Measurements from ENCODE around the gene EHMT1.

Gene EHMT1

DNA sequence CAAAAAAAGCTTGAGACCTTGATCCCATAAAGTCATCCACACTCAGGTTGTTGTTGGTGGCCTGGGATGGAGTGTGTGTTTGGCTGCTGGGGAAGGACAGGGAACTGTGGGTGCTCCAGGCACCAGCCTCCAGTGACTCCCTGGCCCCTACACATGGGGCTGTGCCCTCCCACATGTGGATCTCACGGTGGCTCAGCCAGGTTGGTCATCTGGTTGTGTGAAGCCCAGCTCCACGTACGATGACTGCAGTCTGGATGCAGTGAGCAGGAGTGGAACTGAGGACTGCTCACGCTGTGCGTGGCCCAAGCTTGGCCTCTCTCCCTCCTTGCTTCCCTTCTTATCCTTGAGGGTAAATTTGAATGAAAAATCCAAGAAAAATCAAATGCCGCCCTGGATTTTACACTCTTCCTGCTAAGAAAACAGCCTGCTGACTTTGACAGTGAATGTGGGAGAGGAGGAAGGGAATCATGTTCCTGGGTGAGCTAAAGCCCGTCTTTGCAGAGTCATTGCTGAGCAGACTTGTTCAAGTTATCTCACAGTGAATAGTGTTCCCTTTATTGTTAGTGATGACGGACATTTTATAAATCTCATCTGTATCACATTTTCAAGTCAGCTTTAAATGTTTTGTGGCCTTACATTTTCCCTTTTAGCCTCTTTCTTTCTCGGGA, 193.7 kb downstream of the EHMT1 start:
- DNase-seq: no peak

DNA sequence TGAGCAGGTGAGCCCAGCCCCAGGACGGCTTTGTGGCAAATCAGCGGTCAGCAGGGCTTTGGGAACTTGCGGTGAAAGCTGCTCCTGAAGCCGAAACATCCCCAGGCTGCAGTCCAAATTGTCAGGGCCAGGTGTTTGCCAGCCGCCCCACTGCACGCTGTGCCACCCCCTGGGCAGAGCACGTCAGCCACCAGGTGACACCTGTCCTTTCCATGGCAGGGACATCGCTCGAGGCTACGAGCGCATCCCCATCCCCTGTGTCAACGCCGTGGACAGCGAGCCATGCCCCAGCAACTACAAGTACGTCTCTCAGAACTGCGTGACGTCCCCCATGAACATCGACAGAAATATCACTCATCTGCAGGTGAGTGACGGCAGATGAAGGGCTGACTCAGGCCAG, 194.4 kb downstream of the EHMT1 start:
- no peak for DNase-seq

DNA sequence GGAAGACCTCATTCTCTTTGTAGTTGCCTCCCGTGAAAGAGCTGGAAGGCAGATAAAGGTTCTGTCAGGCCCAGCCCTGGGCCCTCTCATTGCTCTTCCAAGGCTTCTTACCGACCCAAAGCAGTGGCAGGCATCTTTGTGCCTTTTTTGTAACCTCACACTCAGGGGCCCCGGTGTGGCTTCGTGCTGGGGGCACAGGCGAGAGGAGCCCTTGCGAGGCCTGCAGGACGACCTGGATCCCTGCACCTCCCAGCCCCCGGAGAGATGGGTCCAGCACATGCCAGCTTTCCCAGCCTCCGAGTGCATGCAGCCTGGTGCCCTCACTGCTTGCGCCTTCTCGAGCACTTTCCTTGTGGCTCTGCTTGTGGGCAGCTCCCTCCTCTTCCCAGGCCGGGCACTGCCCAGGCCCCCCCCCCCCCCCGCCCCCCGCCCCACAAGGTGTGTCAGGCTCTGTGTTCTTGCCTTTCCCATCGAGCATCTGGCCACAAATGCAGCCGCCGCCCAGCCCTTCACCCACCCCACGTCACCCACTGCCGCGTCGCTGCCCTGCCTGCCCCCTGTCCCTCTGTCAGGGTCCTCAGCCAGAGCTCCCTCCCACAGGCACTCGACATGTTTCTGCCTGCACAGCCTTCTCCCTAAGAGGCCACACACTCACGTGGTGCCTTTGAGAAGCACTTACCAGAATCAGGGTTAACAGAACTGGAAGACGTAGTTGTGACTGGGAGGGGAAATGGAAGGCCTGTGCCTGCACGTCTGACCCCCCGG, 195.0 kb downstream of the EHMT1 start:
- DNase-seq: no peak

- no peak for DNase-seq
Observed at GRCh38 chr9:137814436-137814835, 195.6 kb downstream of the EHMT1 start.

GRCh38 chr9:137814841-137815240, 196.0 kb downstream of the EHMT1 start:
- no peak for DNase-seq

- DNase-seq: no peak
Observed at GRCh38 chr9:137815256-137816255, 196.8 kb downstream of the EHMT1 start.

- no peak for DNase-seq
Observed at GRCh38 chr9:137816531-137817235, 197.9 kb downstream of the EHMT1 start.

GRCh38 chr9:137817236-137818200, 198.7 kb downstream of the EHMT1 start:
- DNase-seq: no peak

DNA sequence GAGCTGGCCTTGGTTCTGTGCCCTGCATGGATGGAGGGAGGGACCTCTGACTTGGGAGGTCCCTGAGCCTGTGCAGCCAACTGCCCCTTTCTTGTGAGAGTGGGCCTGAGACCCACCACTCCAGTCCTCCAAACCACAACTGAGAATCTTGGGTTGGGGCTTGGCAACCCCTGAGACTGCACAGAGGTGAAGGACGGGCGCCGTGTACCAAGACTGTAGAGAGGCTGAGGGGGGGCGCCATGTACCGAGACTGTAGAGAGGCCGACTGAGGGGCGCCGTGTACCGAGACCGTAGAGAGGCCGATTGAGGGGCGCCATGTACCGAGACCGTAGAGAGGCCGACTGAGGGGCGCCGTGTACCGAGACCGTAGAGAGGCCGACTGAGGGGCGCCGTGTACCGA, 199.5 kb downstream of the EHMT1 start:
- no peak for DNase-seq

GRCh38 chr9:137820161-137820855, 201.5 kb downstream of the EHMT1 start:
- no peak for DNase-seq

GRCh38 chr9:137823986-137824771, 205.4 kb downstream of the EHMT1 start:
- no peak for DNase-seq

DNA sequence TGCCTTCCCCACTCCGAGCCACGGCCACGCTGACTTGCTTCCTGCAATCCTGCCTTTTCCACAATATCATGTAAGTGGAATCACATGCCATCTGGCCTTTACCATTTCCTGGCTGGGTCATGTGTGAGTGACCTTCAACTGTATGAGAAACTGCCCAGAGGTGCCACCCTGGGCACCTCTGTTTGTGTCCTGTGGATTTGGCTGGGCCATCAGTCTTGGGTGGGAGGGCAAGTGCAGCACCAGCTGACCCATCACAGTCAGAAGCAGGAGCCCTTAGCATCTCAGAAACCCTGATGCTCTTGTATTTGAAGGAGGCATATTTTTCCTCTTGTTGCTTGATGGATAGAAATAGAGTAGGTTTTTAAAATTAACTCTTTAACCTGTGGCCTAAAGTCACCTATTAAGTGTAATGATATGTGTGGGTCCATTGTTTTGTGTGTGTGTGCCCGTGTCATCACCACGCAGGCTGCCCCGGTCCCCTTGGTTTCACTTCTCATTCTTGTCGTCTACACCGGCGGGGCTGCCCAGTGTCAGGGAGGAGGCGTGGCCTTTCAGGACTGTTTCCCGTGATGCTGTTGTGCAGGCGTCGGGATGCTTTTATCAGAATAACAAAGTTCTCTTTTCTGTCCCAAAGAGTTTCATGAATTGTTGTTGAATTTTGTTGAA, 206.7 kb downstream of the EHMT1 start:
- DNase-seq: no peak

DNA sequence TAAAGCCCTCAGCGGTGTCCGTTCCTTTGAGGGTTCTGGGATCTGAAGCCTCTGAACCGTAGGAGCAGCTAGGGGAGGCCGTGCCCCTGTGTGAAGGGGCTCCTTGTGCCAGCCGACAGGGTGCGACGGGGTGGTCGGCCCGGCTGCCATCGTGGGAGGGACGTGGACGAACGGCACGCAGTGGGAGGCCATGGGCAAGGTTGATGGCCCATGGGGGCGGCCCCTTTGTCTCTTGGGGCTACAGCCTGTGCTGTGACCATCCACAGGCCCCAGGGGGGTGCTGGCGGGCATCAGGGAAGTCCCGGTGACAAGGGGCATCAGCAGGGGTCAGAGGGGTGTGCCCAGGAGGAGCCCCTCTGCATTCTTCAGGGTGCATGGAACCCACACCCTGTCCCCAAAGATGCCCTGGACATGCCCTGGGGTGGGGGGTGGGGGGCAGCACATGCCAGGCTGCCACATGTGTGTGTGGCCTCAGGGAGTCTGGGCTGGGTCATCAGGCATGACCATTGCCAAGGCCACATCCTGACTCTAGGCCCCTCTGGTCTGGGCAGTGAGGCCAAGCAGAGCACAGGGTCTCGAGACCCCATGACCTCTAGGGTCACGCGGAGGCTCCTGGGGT, 209.2 kb downstream of the EHMT1 start:
- DNase-seq: no peak

- no peak for DNase-seq
Observed at GRCh38 chr9:137828527-137829259, 209.9 kb downstream of the EHMT1 start.

DNA sequence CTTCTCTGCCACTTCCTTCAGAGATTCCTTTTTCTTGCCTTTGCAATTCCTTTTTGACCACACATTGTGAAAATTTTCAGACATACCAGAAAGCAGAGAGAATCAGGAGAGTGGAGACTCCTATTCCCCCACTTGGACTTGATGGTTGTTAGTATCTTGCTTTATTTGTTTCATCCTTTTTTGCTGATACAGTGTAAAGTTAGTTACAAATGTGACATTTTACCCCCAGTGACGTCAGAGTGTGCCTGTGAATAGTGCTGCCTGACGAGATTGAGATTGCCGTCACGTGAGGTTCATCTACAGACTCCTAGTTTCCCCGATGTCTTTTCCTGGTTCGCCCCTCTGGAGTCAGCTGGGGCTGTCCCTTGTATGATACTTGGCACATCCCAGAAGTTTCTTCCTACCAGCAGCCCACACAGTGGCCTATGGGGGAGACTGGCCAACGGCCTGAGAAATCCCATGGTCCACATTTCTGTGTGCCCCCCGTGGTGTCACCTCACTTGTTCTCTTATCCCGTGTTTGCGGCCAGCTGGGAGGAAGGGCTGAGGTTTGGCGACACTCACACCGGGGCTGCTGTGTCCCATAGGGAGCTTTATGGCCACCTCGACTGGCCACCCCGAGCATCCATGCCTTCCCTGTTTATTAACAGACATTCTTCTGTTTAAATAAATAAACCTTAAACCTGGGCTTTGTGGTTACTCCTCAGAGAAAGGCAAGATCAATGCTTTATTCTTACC, 210.6 kb downstream of the EHMT1 start:
- DNase-seq: no peak

DNA sequence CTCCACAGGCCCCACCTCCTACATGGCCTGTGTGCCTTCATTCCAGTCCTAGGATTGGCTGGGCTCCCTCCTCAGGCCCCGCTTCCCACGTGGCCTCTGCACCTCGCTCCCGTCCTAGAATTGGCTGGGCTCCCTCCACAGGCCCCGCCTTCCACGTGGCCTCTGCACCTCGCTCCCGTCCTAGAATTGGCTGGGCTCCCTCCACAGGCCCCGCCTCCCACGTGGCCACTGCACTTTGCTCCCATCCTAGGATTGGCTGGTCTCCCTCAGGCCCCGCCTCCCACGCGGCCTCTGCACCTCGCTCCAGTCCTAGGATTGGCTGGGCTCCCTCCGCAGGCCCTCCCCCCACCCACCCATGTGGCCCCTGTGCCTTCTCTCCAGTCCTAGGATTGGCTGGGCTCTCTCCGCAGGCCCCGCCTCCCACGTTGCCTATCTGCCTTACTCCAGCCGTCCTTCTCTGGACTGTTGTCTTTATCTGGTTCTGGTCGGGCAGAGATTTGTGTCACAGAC, 213.4 kb downstream of the EHMT1 start:
- no peak for DNase-seq
